Endothelial cell of umbilical vein (primary cell): ENCODE measurements around the gene PPFIBP1. TPM values are rescaled to one million over a fixed set of nuclear protein-coding genes. Genes with fewer than 3 reads are reported as not detected.

ENCODE experiments used
- BruUV-seq: library from RNA; stranded (reverse); fragments of 400-500 nt; replicated peaks from 2 replicates; lab custom pipeline; 2021; lab: Mats Ljungman, UMichigan
- CTCF ChIA-PET: fragments of 300-600, 350-600 bp; sonication (Branson Sonifier 250); formaldehyde crosslinking; loops from one replicate; lab custom pipeline; 2021; ENCODE audit warnings: antibody characterized with exemption, inconsistent platforms; lab: Charles Lee
- POLR2A ChIA-PET: fragments of 300-600, 350-600 bp; sonication (Branson Sonifier 250); formaldehyde crosslinking; loops from one replicate; lab custom pipeline; 2021; ENCODE audit warnings: antibody characterized with exemption, inconsistent platforms; lab: Charles Lee
- DNase-seq: peaks from one replicate; pipeline ENCODE4 v3.0.0-alpha.2; 2011; ENCODE audit warnings: low read depth, low spot score
- FAIRE-seq: peaks from 2 replicates; lab custom pipeline; 2011; peaks lifted over from hg19 to GRCh38; lab: Jason Lieb, UNC
- H2AFZ ChIP-seq: 2 replicates; pipeline ENCODE4 v1.6.0; 2012; ENCODE audit warnings: low read depth, low read length, control low read depth, inconsistent platforms
- H3K27ac ChIP-seq: 2 replicates; pipeline ENCODE4 v1.5.1; 2011; ENCODE audit warnings: low read depth, mild to moderate bottlenecking, control low read depth, low read length, moderate library complexity; ENCODE audit not compliant: insufficient read depth
- H3K27me3 ChIP-seq, 2 experiments: 2 replicates each; pipeline versions ENCODE4 v1.6.0 to v1.6.1; 2011; ENCODE audit warnings: low read length in 2 of 2, mixed read lengths in 1 of 2; ENCODE audit not compliant: control insufficient read depth in 2 of 2, insufficient read depth in 2 of 2
- H3K36me3 ChIP-seq, 2 experiments: 2 replicates in 1 of 2; 3 replicates in 1 of 2; pipeline ENCODE4 v1.5.1; 2011; ENCODE audit warnings: low read length in 2 of 2, mild to moderate bottlenecking in 1 of 2, moderate library complexity in 1 of 2; ENCODE audit not compliant: control insufficient read depth in 2 of 2, insufficient read depth in 2 of 2; ENCODE audit errors: extremely low read depth in 1 of 2
- H3K4me1 ChIP-seq: 3 replicates; pipeline ENCODE4 v1.5.1; 2011; ENCODE audit warnings: mild to moderate bottlenecking, low read length; ENCODE audit not compliant: control insufficient read depth, insufficient read depth; ENCODE audit errors: extremely low read depth
- H3K4me2 ChIP-seq: 2 replicates; pipeline ENCODE4 v1.6.1; 2011; ENCODE audit warnings: low read length, control low read depth, mixed read lengths; ENCODE audit not compliant: insufficient read depth
- H3K4me3 ChIP-seq, 3 experiments: fragments of 200-600 bp in 1 of 3; sonication (generic), shearing (Covaris generic) in 1 of 3; replicated peaks in 1 of 3; 2 replicates each; pipeline ENCODE4 v1.5.1; 2011 to 2016; ENCODE audit warnings: control low read depth in 3 of 3, low read length in 3 of 3, mild to moderate bottlenecking in 2 of 3, inconsistent platforms in 1 of 3, low read depth in 1 of 3, moderate library complexity in 1 of 3; ENCODE audit not compliant: insufficient read depth in 1 of 3
- H3K79me2 ChIP-seq: 2 replicates; pipeline ENCODE4 v1.6.0; 2012; ENCODE audit warnings: low read length, inconsistent platforms; ENCODE audit not compliant: control insufficient read depth, insufficient read depth
- H3K9ac ChIP-seq: replicated peaks from 2 replicates; pipeline ENCODE3; 2011; ENCODE audit warnings: low read length, control low read depth; ENCODE audit not compliant: insufficient read depth; ENCODE audit errors: extremely low read depth
- H3K9me1 ChIP-seq: replicated peaks from 3 replicates; pipeline ENCODE4 v1.6.0; 2011; ENCODE audit warnings: mild to moderate bottlenecking, low read length; ENCODE audit not compliant: control insufficient read depth, insufficient read depth; ENCODE audit errors: extremely low read depth
- H3K9me3 ChIP-seq: replicated peaks from 2 replicates; pipeline ENCODE4 v1.5.1; 2012; ENCODE audit warnings: low read length, inconsistent platforms; ENCODE audit not compliant: control insufficient read depth, insufficient read depth
- H4K20me1 ChIP-seq: replicated peaks from 2 replicates; pipeline ENCODE3; 2011; ENCODE audit warnings: mild to moderate bottlenecking, low read length; ENCODE audit not compliant: control insufficient read depth, insufficient read depth; ENCODE audit errors: extremely low read depth
- CTCF ChIP-seq, 2 donors: IDR thresholded peaks; 1 replicate in 1 of 2; 2 replicates in 1 of 2; pipeline ENCODE4 v1.5.1; 2011; ENCODE audit warnings: low read length in 2 of 2, mild to moderate bottlenecking in 2 of 2, moderate library complexity in 2 of 2, control low read depth in 1 of 2, inconsistent platforms in 1 of 2, low read depth in 1 of 2; ENCODE audit not compliant: insufficient read depth in 1 of 2; ENCODE audit errors: extremely low read depth in 1 of 2
- EZH2 ChIP-seq: IDR thresholded peaks from 2 replicates; pipeline ENCODE4 v1.6.1; 2012; ENCODE audit warnings: borderline replicate concordance, low read depth, mild to moderate bottlenecking, moderate library complexity, low read length, inconsistent platforms; ENCODE audit not compliant: severe bottlenecking
- FOS ChIP-seq: IDR thresholded peaks from 2 replicates; pipeline ENCODE4 v1.6.1; 2011; ENCODE audit warnings: mild to moderate bottlenecking, low read length, moderate library complexity, borderline replicate concordance; ENCODE audit not compliant: insufficient read depth
- GATA2 ChIP-seq: IDR thresholded peaks from 2 replicates; pipeline ENCODE4 v1.7.0; 2011; ENCODE audit warnings: low read depth, mild to moderate bottlenecking, moderate library complexity, mixed read lengths, low read length; ENCODE audit not compliant: insufficient read length, insufficient read depth
- JUN ChIP-seq: IDR thresholded peaks from 2 replicates; pipeline ENCODE4 v1.6.1; 2011; ENCODE audit warnings: borderline replicate concordance, low read depth; ENCODE audit not compliant: insufficient read length, insufficient read depth
- MAX ChIP-seq: IDR thresholded peaks from 2 replicates; pipeline ENCODE4 v1.6.1; 2011; ENCODE audit not compliant: insufficient read depth, insufficient read length
- MYC ChIP-seq: IDR thresholded peaks from one replicate; pipeline ENCODE4 v1.6.1; 2011; ENCODE audit warnings: mild to moderate bottlenecking, low read depth, low read length
- POLR2A ChIP-seq: IDR thresholded peaks from 2 replicates; pipeline ENCODE4 v1.6.1; 2012; ENCODE audit warnings: low read depth, mild to moderate bottlenecking, control low read depth, low read length
- POLR2AphosphoS5 ChIP-seq: IDR thresholded peaks from 2 replicates; pipeline ENCODE4 v1.6.1; 2012; ENCODE audit warnings: low read depth, mild to moderate bottlenecking, control low read depth, low read length, moderate library complexity; ENCODE audit not compliant: insufficient read depth
- dilution Hi-C: fragments of 300-500 bp; cut with MboI; formaldehyde crosslinking; loops from one replicate; pipeline ENCODE4 v1.15.0; 2019; ENCODE audit warnings: low sequenced_read_pairs; ENCODE audit not compliant: extremely low pct_ligation_motif_present
- intact Hi-C: fragments of 100-400 bp; cut with micrococcal nuclease; formaldehyde crosslinking; loops from one replicate; pipeline ENCODE4 v1.10.0; 2022
- polyA plus RNA-seq, 4 experiments: library from polyadenylated mRNA; depleted of rRNA in 3 of 4; stranded (reverse) in 3 of 4; unstranded in 1 of 4; fragments of >200 nt; gene quantifications; 2 replicates each; pipeline versions ENCODE4 v1.2.1 to v1.2.3, GENCODE V29; 2011 to 2012; ENCODE audit warnings: missing spikeins in 1 of 4
- total RNA-seq: library from RNA; stranded (reverse); gene quantifications from 2 replicates; pipeline ENCODE4 v1.2.3, GENCODE V29; 2021

Gene PPFIBP1
- total and polyA plus RNA-seq, 2 donors (not counting 3 experiments of a cell fraction or from before 2014, with no cell fraction given) = 45.5 to 154 TPM

- Histone ChIP-seq H3K4me3 (no peak overlapping the region), H3K9ac (no peak overlapping the region), H3K79me2 (peaks cover 65% of the 10 kb centered on the region), H3K27me3 (no peaks in the 10 kb centered on the region), H3K36me3 (no peaks in the 10 kb centered on the region), H3K4me1 (peaks cover 4% of the 10 kb centered on the region), H3K27ac (no peak overlapping the region), H3K9me1 (no peaks in the 10 kb centered on the region), H3K4me2 (no peak overlapping the region), H4K20me1 (no peaks in the 10 kb centered on the region), H2AFZ (no peak overlapping the region), H3K9me3 (no peaks in the 10 kb centered on the region)
- dilution Hi-C loops (no loop called here), intact Hi-C loops (no loop called here)
- no peak for TF ChIP-seq GATA2
- TF ChIP-seq MAX = no peak
- TF ChIP-seq MYC = no peak
- TF ChIP-seq EZH2 = no peak
- TF ChIP-seq JUN = no peak
- no peak for TF ChIP-seq FOS
- TF ChIP-seq POLR2A = no peak
- TF ChIP-seq POLR2AphosphoS5 = no peak
- TF ChIP-seq CTCF (IDR thresholded peaks at IDR 0.05; ENCODE audit: extremely low read depth in 1 of 2, insufficient read depth in 1 of 2, low read depth in 1 of 2, low read length in 2 of 2) = no peak
- no TSS peak for BruUV-seq
- FAIRE-seq = no peak
- ChIA-PET CTCF (no interaction called here), POLR2A (no interaction called here)
- DNase-seq = no peak
These were observed 84.9 kb downstream of the PPFIBP1 start for GRCh38 chr12:27608890-27609289.
